H54 (cell line): ENCODE results near the gene MAP4K4.

Experiments used
- DNase-seq: peaks from one replicate; pipeline ENCODE4 v3.0.0; 2011; ENCODE audit warnings: low spot score, mixed read lengths; ENCODE audit not compliant: insufficient read length
- FAIRE-seq: peaks from 3 replicates; lab custom pipeline; 2011; peaks lifted over from hg19 to GRCh38; lab: Jason Lieb, UNC
- POLR2A ChIP-seq: IDR thresholded peaks from 2 replicates; pipeline ENCODE4 v1.6.1; 2011; ENCODE audit warnings: low read depth, mild to moderate bottlenecking, low read length

MAP4K4 gene

GRCh38 chr2:101858910-101859309 lies 161.4 kb downstream of the MAP4K4 start:
- FAIRE-seq (no peak), DNase-seq (no peak)
- TF ChIP-seq POLR2A = no peak

- DNase-seq = no peak
- no peak for TF ChIP-seq POLR2A
- no peak for FAIRE-seq
Measured at GRCh38 chr2:101859604-101860003, 162.1 kb downstream of the MAP4K4 start.

- DNase-seq (no peak), FAIRE-seq (no peak)
- no peak for TF ChIP-seq POLR2A
Measured at GRCh38 chr2:101860157-101860556, 162.7 kb downstream of the MAP4K4 start.

- DNase-seq (no peak), FAIRE-seq (no peak)
- TF ChIP-seq POLR2A = no peak
Measured at GRCh38 chr2:101860782-101861181, 163.3 kb downstream of the MAP4K4 start.

- no peak for DNase-seq
Measured at GRCh38 chr2:101861382-101861781, 163.9 kb downstream of the MAP4K4 start.

GRCh38 chr2:101863534-101863933 lies 166.0 kb downstream of the MAP4K4 start:
- TF ChIP-seq POLR2A = no peak
- no peak for FAIRE-seq
- DNase-seq = no peak

More at GRCh38 chr2:101861382-101861781, 163.9 kb downstream of the MAP4K4 start:
- no peak for FAIRE-seq
- TF ChIP-seq POLR2A = no peak

GRCh38 chr2:101864426-101864825 lies 166.9 kb downstream of the MAP4K4 start:
- FAIRE-seq (no peak), DNase-seq (no peak)
- no peak for TF ChIP-seq POLR2A

- DNase-seq = no peak
- no peak for TF ChIP-seq POLR2A
- FAIRE-seq = no peak
Measured at GRCh38 chr2:101868525-101868924, 171.0 kb downstream of the MAP4K4 start.

GRCh38 chr2:101869527-101869926 lies 172.0 kb downstream of the MAP4K4 start:
- TF ChIP-seq POLR2A = no peak
- DNase-seq (no peak), FAIRE-seq (no peak)

GRCh38 chr2:101870444-101870843 lies 172.9 kb downstream of the MAP4K4 start:
- DNase-seq (no peak), FAIRE-seq (no peak)
- no peak for TF ChIP-seq POLR2A

- TF ChIP-seq POLR2A = no peak
- DNase-seq (no peak), FAIRE-seq (no peak)
Measured at GRCh38 chr2:101871480-101871879, 174.0 kb downstream of the MAP4K4 start.

GRCh38 chr2:101872480-101872879 lies 175.0 kb downstream of the MAP4K4 start:
- FAIRE-seq = no peak

GRCh38 chr2:101873543-101873942 lies 176.0 kb downstream of the MAP4K4 start:
- FAIRE-seq (no peak), DNase-seq (no peak)
- TF ChIP-seq POLR2A = no peak

More at GRCh38 chr2:101872480-101872879, 175.0 kb downstream of the MAP4K4 start:
- no peak for TF ChIP-seq POLR2A
- DNase-seq = no peak

- FAIRE-seq (no peak), DNase-seq (no peak)
- TF ChIP-seq POLR2A = no peak
Measured at GRCh38 chr2:101874069-101874468, 176.6 kb downstream of the MAP4K4 start.

GRCh38 chr2:101879466-101879865 lies 182.0 kb downstream of the MAP4K4 start:
- no peak for FAIRE-seq
- no peak for DNase-seq
- no peak for TF ChIP-seq POLR2A

- no peak for TF ChIP-seq POLR2A
- no peak for DNase-seq
- no peak for FAIRE-seq
Measured at GRCh38 chr2:101881131-101881530, 183.6 kb downstream of the MAP4K4 start.
